Measurements from ENCODE around the gene UTP15.

Gene UTP15, protein sequence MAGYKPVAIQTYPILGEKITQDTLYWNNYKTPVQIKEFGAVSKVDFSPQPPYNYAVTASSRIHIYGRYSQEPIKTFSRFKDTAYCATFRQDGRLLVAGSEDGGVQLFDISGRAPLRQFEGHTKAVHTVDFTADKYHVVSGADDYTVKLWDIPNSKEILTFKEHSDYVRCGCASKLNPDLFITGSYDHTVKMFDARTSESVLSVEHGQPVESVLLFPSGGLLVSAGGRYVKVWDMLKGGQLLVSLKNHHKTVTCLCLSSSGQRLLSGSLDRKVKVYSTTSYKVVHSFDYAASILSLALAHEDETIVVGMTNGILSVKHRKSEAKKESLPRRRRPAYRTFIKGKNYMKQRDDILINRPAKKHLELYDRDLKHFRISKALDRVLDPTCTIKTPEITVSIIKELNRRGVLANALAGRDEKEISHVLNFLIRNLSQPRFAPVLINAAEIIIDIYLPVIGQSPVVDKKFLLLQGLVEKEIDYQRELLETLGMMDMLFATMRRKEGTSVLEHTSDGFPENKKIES

DNA sequence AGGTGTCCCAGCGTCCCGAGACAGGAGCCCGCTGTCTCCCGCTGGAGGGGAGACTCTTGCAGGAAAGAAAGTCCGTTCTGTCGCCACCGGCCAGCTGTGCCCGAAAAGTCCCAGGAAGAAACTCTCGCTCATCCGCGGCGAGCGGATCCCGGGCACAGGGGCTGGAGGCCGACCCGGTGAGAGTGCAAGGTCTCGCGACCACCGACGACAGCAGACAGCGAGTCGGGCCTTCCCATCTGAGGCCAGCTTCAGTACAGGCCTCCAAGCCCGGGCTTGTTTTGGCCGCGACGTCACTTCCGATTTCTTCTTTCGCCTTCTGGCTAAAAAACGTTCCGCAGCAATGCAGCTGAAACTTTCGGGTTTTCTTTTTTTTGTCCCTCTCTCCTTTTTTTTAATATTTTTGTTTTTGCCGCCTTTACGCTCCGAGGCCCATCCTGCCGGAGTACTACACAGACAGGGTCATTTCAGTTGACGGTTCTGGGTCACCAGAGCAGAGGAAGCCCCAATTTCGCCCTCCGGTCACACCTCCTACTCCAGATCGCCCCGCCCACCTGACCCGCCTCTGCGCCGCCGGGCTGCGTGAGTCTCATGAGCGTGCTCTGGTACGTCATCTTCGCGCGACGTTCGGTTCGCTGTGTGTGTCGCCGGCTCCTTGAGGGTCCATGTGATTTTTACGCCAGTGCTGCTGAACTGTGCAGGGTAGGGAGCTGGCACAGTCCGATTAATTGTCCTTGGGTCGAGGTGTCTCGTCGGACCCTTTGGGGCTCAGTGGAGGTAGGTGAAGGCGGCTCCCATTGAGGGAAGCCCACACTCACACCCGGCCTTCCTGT lies at the start of gene UTP15, which contains the start of gene ANKRA2:
Gene UTP15 (plus strand): TSS at position 605 of the 830 bp plus-strand sequence. CDS start 1,602 bp downstream, outside the sequence.
Gene ANKRA2 (minus strand): TSS at position 501 of the 830 bp plus-strand sequence. CDS start 2,758 bp downstream, outside the sequence.
- FAIRE-seq: peak; percentile 66

- peak; percentile 86 for FAIRE-seq
Observed at GRCh38 chr5:73519531-73520283, 45.8 kb upstream of the UTP15 start.

- FAIRE-seq: no peak
Observed at GRCh38 chr5:73522989-73523388, 42.6 kb upstream of the UTP15 start.

DNA sequence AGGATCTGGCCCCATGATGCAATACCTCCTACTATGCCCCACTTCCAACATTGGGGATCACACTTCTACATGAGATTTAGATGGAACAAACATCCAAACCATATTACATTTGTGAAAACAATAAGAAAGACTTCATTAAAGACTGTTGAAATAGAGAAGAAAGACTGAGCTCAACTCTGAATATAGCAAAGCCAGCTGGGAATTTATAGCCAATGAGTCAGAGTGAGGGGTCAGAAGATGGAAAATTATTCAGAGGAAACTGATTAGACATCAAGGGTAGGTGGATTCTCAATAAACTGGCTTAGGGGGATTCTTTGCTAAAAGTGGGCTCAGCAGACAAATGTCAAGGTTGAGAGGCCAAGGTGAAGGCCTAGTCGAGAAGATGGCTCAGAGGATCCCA lies 41.7 kb upstream of the UTP15 start:
- no peak for FAIRE-seq

DNA sequence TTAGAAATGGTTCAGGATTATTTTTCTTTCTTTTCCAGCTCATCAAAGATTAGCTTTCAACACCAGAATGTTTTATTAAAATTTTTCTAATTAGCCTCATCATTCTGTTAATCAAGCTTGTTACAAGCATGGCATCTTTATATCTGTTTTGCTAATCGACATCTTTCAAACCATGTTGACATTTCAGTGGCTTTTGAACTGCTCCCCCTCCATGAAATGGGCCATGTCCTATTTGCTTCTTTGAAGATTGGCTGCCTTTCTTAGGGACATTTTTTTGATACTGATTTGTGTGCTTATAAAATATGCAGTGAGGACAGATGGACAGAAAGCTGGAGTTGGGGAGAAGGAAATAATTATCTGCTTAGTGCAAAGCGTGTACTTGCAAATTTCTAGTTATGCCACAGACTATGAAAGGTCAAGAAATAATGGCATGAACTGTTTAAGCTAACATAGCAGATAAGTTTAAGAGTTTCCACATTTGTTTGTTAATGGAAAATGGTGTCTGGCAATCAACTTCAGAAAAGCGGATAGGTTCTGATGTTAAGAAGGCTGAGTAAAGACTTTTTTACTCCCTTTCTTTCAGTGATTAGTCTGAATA lies 39.8 kb upstream of the UTP15 start:
- FAIRE-seq: no peak

DNA sequence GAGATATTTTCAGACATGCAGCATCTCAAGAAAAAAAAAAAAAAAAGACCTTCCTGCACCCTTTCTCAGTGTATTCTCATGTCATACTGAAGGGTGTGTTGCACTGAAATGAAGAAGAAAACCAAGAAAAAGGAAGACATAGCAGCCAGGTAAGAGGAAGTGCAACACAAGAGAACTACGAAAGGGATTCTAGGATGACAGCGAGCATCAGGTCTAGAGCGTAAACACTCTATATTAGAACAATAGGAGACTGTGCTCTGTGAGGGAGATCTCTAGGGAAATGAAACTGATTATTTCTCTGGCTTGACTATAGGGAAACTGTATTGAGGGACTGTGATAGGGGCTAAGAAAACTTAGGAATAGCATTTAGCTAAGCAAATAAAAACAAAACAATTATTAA lies 37.3 kb upstream of the UTP15 start:
- no peak for FAIRE-seq

GRCh38 chr5:73529081-73529480 lies 36.5 kb upstream of the UTP15 start:
- no peak for FAIRE-seq

GRCh38 chr5:73531356-73531755 lies 34.2 kb upstream of the UTP15 start:
- no peak for FAIRE-seq

GRCh38 chr5:73532195-73532594 lies 33.3 kb upstream of the UTP15 start:
- FAIRE-seq: no peak

DNA sequence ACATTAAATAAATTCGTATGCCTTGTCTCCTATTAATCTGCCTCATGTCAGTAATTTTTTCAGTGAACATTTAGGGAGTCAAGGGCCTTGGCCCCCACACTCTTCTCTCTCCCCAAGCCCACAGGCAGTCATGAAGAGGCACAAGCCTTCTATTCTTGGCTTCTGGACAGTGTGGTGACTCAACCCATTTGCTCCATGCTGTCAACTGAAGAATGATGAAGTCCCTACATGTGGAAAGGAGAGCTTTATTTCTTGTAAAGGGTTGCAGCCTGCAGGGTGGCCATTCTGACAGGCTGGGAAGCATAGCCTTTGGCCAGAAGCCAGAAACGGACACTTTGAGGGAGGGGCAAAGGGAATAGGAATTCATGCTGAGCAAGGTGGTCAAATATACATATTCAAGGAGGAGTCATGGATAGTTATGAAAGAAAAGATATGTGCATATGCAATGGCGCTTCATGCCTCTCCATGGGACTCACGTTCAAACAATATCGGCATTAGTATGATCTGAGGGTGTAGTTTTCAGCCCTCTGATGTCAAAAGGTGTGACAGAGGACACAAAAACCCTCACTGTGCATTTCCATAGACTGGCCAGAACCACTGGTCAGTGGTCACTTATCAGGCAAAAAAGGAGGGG lies 31.4 kb upstream of the UTP15 start:
- no peak for FAIRE-seq

- FAIRE-seq: no peak
Observed at GRCh38 chr5:73534971-73535370, 30.6 kb upstream of the UTP15 start.

GRCh38 chr5:73539730-73540129 lies 25.8 kb upstream of the UTP15 start:
- no peak for FAIRE-seq

GRCh38 chr5:73540192-73540591 lies 25.4 kb upstream of the UTP15 start:
- FAIRE-seq: no peak

DNA sequence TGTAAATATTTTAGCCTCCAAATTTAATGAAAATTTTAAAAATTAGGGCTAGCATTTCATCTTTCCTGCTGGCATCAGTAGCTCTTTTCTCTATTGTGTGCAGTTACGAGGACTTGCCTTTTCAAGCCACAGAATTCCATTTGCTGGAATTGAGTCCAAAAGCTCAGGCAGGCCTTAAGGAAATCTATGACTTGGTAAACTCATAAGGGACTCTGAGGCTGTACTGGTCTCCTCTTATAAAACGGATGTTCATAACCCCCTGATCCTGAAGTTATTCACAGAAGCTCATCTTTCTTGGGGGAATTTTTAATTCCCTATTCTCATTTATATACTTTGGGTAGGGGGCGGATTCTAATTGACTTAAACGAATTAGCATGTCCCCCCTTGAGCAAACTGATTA lies 23.5 kb upstream of the UTP15 start:
- FAIRE-seq: peak; percentile 51

GRCh38 chr5:73544429-73545402 lies 20.8 kb upstream of the UTP15 start:
- FAIRE-seq: no peak

- FAIRE-seq: no peak
Observed at GRCh38 chr5:73545403-73545779, 20.2 kb upstream of the UTP15 start.

GRCh38 chr5:73550016-73550415 lies 15.5 kb upstream of the UTP15 start:
- FAIRE-seq: no peak

DNA sequence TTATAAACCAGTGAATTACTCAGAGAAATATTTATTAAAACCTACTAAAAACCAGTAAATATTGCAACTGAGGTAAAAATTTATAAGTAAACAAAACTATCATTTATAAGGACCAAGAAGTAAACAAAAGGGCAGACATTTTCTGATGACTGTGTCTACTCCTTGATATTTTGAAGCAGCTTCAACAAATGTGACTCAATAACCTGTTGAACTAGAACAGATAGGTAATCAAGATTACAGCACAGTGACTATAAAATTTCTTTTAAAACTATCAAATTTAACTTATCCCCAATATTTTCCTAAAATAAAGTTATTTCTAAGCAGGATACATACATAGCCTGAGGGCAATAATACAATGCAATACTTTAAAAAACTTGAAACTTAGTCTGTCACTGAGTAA lies 12.9 kb upstream of the UTP15 start:
- no peak for FAIRE-seq

DNA sequence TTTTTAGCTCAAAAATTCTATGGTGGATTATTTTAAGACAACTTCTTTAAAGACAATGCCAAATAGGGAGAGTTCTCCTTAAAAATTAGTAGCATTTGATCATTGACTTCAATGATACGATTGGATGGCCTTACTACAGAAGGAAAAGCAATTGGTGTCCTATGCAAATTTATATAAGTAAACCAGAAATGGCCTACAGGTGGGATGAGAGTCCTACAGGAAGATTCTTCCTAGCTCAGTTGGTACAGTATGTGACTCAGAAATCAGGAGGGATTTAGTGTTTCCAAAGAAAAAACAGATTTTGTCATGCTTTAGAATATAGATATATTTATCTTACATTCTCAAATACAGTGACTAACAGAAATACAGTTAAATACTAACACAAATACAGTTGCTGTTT lies 6.6 kb upstream of the UTP15 start:
- no peak for FAIRE-seq

DNA sequence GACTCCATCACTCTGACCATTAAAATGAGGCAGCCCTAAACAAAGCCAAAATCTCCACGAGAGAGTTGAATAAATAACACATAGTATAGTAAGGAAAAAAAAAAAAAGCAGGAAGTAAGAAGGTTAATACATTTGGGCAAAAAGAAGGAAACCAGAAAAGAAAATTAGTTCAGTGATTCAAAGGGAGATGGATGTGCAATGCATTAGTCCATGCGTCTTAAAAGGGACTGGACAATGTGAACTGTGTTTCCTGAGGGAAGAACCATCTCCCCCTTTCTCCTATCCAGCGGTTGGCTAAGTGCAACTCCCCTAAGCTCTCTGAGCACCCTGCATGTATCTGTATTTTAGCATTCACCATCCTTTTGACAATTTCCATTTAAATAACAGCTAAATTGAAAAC lies 1.5 kb upstream of the UTP15 start:
- no peak for FAIRE-seq

DNA sequence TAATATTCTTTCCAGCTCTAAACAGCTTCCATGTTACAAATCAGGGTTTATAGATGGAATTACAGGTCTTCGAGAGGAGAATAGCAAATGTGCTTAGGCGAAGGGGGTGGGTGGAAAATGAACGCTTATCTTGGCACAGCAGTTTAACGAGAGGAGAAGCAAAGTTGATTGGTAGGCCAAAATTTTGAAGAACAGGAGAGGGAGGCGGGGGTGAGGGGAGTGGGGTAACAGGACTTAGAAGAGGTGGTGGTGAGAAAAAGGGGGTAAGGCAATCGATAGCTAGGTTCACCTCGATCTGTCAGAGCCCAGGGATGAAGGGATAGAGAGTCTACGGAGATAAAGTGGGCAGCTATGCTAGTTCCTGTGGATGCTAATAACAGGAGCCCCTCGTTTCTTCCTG lies 868 bp upstream of the UTP15 start:
- no peak for FAIRE-seq

Data from islet of Langerhans (tissue), 1 donor.